Activated B cell treated with CpG ODN at 0.5 μM for 24 hours (primary cell): ENCODE data around the gene DCAF10. TPM values are rescaled to one million over a fixed set of nuclear protein-coding genes. Genes with fewer than 3 reads are reported as not detected.
"Not testable (repeated sequence)": the region's sequence is repeated elsewhere in the genome, so short reads cannot be mapped to it uniquely, and the experiment has no call there.

ENCODE experiments used
- ATAC-seq: fragments of 200-7000 bp; cut with Tn5 transposase; one replicate; pipeline ENCODE4 v1.10.0; 2021; ENCODE audit warnings: low read depth, mild to moderate bottlenecking, moderate library complexity
- CTCF ChIA-PET: fragments of 350-600 bp; sonication (Branson Sonifier 250); formaldehyde crosslinking; loops from one replicate; lab custom pipeline; 2021; ENCODE audit warnings: antibody characterized with exemption; lab: Charles Lee
- POLR2A ChIA-PET: fragments of 350-600 bp; sonication (Branson Sonifier 250); formaldehyde crosslinking; loops from one replicate; lab custom pipeline; 2021; ENCODE audit warnings: antibody characterized with exemption; lab: Charles Lee
- DNase-seq: peaks from one replicate; pipeline ENCODE4 v3.0.0; 2022
- H3K27ac Mint-ChIP-seq: one replicate; pipeline ENCODE4 v1.8.0; 2020; ENCODE audit warnings: mixed read lengths
- H3K27me3 Mint-ChIP-seq: one replicate; pipeline ENCODE4 v1.8.0; 2021; ENCODE audit warnings: mixed read lengths
- H3K36me3 Mint-ChIP-seq: one replicate; pipeline ENCODE4 v1.8.0; 2021; ENCODE audit warnings: low read depth, mixed read lengths
- H3K4me1 Mint-ChIP-seq: one replicate; pipeline ENCODE4 v1.8.0; 2021; ENCODE audit warnings: mixed read lengths
- H3K4me3 Mint-ChIP-seq: one replicate; pipeline ENCODE4 v1.8.0; 2020; ENCODE audit warnings: mild to moderate bottlenecking, mixed read lengths
- H3K9me3 Mint-ChIP-seq: one replicate; pipeline ENCODE4 v1.8.0; 2020; ENCODE audit warnings: mixed read lengths
- CTCF ChIP-seq: fragments of 200-600 bp; IDR thresholded peaks from one replicate; pipeline ENCODE4 v1.8.0; 2022; ENCODE audit warnings: antibody characterized with exemption, mild to moderate bottlenecking
- intact Hi-C: fragments of 100-400 bp; cut with micrococcal nuclease; formaldehyde crosslinking; loops from one replicate; pipeline ENCODE4 v1.15.1; 2024
- total RNA-seq: library from RNA; stranded (reverse); gene quantifications from 2 replicates; pipeline ENCODE4 v1.2.3, GENCODE V29; 2022

DCAF10 gene
- total RNA-seq, 1 donor from 2014 or later = 19.1 TPM

GRCh38 chr9:37908283-37908682 is 107.7 kb downstream of the DCAF10 start:
- H3K36me3 Mint-ChIP-seq = peaks cover under 1% of the 10 kb centered on the region
- ChIA-PET POLR2A (no interaction called here), CTCF (interaction anchor here (1.2 kb wide), 1 partner anchor 180 kb away, joined by 3 read pairs; no protein-coding TSS in a partner anchor)
- DNase-seq (no peak), ATAC-seq (no peak)
- intact Hi-C loops = loop anchor here (10.0 kb wide), 1 partner anchor 1423 kb away; no protein-coding TSS in a partner anchor
- no peak for TF ChIP-seq CTCF
- no peaks in the 10 kb centered on the region for H3K9me3 Mint-ChIP-seq
- H3K4me1 Mint-ChIP-seq = peaks cover 12% of the 10 kb centered on the region
- H3K27ac Mint-ChIP-seq = no peak overlapping the region
- H3K4me3 Mint-ChIP-seq = no peak overlapping the region
- H3K27me3 Mint-ChIP-seq = no peaks in the 10 kb centered on the region

GRCh38 chr9:37908698-37909186 is 108.1 kb downstream of the DCAF10 start:
- H3K4me3 Mint-ChIP-seq = no peak overlapping the region
- no peaks in the 10 kb centered on the region for H3K36me3 Mint-ChIP-seq
- peaks cover 12% of the 10 kb centered on the region for H3K4me1 Mint-ChIP-seq
- no peak for ATAC-seq
- no peaks in the 10 kb centered on the region for H3K27me3 Mint-ChIP-seq
- no peak for DNase-seq
- intact Hi-C loops = loop anchor here (10.0 kb wide), 1 partner anchor 1424 kb away; no protein-coding TSS in a partner anchor
- H3K27ac Mint-ChIP-seq = no peak overlapping the region
- TF ChIP-seq CTCF = no peak
- H3K9me3 Mint-ChIP-seq = no peaks in the 10 kb centered on the region
- ChIA-PET POLR2A (interaction anchor here (0.5 kb wide), 1 partner anchor 1179 kb away, joined by 3 read pairs; no protein-coding TSS in a partner anchor), CTCF (interaction anchor here (1.2 kb wide), 1 partner anchor 179 kb away, joined by 3 read pairs; no protein-coding TSS in a partner anchor)

DNA sequence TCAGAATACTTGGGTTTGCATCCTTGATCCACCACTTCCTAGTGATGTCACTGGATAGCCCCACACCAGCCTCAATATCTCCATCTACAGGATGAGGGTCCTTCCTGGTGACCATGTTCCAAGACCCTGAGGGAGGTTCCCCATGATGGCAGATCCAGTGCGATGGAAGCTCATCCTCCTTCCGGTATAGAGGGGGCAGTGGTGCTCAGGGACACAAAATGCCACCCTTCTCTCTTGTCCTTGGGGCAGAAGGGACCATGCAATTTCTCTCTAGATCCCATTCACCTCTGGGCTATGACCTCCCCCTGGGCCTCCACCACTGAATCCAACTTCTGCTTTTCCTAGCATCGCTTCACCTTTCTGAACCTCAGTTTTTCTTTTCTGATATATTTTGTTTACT is 108.7 kb downstream of the DCAF10 start:
- no peaks in the 10 kb centered on the region for H3K36me3 Mint-ChIP-seq
- no peaks in the 10 kb centered on the region for H3K9me3 Mint-ChIP-seq
- no peak for TF ChIP-seq CTCF
- H3K4me3 Mint-ChIP-seq = no peak overlapping the region
- H3K27me3 Mint-ChIP-seq = no peaks in the 10 kb centered on the region
- H3K4me1 Mint-ChIP-seq = peaks cover 9% of the 10 kb centered on the region
- H3K27ac Mint-ChIP-seq = no peak overlapping the region
- intact Hi-C loops = loop anchor here (10.0 kb wide), 1 partner anchor 1425 kb away; no protein-coding TSS in a partner anchor
- CTCF ChIA-PET = no interaction called here
- POLR2A ChIA-PET = interaction anchor here (0.5 kb wide), 1 partner anchor 1180 kb away, joined by 3 read pairs; no protein-coding TSS in a partner anchor
- DNase-seq = no peak
- ATAC-seq = no peak

DNA sequence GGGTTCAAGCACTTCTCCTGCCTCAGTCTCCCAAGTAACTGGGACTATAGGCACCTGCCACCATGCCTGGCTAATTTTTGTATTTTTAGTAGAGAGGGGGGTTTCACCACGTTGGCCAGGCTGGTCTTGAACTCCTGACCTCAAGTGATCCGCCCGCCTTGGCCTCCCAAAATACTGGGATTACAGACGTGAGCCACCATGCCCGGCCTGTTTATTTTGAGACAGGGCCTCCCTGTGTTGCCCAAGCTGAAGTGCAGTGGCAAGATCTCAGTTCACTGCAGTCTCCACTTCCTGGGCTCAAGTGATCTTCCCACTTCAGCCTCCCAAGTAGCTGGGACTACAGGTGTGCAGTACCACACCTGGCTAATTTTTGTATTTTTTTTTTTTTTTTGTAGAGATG is 109.2 kb downstream of the DCAF10 start:
- H3K27me3 Mint-ChIP-seq, H3K9me3 Mint-ChIP-seq, H3K4me3 Mint-ChIP-seq, ATAC-seq, H3K4me1 Mint-ChIP-seq, H3K27ac Mint-ChIP-seq, H3K36me3 Mint-ChIP-seq, DNase-seq, POLR2A ChIA-PET: not testable (repeated sequence)
- CTCF ChIA-PET = interaction anchor here (0.6 kb wide), 1 partner anchor 96 kb away, joined by 3 read pairs; no protein-coding TSS in a partner anchor
- intact Hi-C loops = loop anchor here (10.0 kb wide), 2 partner anchors 55 to 1425 kb away; no protein-coding TSS in a partner anchor

GRCh38 chr9:37910271-37910670 is 109.7 kb downstream of the DCAF10 start:
- DNase-seq (no peak), ATAC-seq (no peak)
- CTCF ChIA-PET = interaction anchor here (0.6 kb wide), 1 partner anchor 96 kb away, joined by 3 read pairs; no protein-coding TSS in a partner anchor
- H3K36me3 Mint-ChIP-seq = no peaks in the 10 kb centered on the region
- no peaks in the 10 kb centered on the region for H3K9me3 Mint-ChIP-seq
- no peak for TF ChIP-seq CTCF
- H3K4me1 Mint-ChIP-seq = peaks cover 5% of the 10 kb centered on the region
- intact Hi-C loops = loop anchor here (10.0 kb wide), 1 partner anchor 55 kb away; no protein-coding TSS in a partner anchor
- no peak overlapping the region for H3K27ac Mint-ChIP-seq
- POLR2A ChIA-PET = no interaction called here
- H3K27me3 Mint-ChIP-seq = no peaks in the 10 kb centered on the region
- no peak overlapping the region for H3K4me3 Mint-ChIP-seq
